Activated gamma-delta T cell treated with Interleukin-2 at 50 U/mL for 16 hours (primary cell): ENCODE data around the gene LNPK.
"Not testable (repeated sequence)": the region's sequence is repeated elsewhere in the genome, so short reads cannot be mapped to it uniquely, and the experiment has no call there.

Experiments used
- DNase-seq: peaks from one replicate; pipeline ENCODE4 v3.0.0-alpha.2; 2020

Gene LNPK

GRCh38 chr2:175903384-175903936, 98.6 kb downstream of the LNPK start:
- DNase-seq, result no peak

DNA sequence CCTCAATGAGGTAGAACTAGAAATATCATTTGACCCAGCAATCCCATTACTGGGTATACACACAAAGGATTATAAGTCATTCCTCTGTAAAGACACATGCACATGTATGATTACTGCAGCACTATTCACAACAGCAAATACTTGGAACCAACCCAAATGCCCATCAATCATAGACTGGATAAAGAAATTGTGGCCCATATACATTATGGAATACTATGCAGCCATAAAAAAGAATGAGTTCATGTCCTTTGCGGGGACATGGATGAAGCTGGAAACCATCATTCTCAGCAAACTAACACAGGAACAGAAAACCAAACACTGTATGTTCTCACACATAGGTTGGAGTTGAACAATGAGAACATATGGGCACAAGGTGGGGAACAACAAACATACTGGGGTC, 106.1 kb downstream of the LNPK start:
- DNase-seq, result not testable (repeated sequence)

DNA sequence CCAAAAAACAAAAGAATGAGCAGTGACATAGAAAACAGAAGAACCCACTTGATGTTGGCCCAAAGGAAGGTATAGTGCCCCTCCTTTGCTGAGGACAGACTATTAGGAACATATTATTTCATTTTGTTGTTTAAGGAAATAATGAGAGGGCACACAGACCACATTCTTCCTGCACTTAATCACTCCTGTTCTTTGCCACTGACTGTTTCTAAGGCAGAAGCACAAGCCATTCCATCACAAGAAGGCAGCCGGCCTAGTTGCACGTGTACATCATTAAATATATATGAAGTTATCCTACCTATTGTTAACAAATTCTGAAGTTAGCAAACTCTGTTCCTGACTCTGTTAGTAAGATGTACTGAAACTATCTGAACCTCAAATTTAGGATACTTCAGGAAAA, 110.0 kb downstream of the LNPK start:
- no peak for DNase-seq

DNA sequence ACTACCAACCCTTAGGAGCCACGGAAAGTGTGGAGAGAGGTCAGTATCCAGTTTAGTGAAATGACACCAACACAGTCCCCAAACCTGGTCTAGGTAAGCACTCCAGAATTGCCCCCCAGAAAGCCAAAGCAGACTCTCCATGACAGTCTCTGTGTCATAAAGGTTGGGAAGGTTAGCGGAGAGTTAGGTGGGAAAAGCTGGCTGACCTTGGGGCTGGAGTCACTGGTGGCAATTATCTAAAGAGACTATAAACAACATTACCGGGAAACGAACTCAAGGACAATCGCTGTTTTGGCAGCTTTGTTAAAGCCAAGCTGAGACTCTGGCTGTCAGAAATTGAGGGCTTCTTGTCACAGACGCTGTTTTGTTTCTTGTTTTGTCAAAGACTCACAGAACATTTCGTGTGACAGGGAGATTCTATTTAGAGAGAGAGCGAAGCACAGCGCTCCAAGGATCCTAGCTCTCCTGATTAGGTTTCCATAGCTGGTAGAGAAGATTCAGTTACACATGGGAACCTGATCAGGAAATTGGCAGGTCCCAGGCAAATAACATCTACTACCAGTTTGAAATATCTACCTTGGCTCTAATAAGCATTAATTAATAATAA, 111.3 kb downstream of the LNPK start:
- DNase-seq, result no peak

DNA sequence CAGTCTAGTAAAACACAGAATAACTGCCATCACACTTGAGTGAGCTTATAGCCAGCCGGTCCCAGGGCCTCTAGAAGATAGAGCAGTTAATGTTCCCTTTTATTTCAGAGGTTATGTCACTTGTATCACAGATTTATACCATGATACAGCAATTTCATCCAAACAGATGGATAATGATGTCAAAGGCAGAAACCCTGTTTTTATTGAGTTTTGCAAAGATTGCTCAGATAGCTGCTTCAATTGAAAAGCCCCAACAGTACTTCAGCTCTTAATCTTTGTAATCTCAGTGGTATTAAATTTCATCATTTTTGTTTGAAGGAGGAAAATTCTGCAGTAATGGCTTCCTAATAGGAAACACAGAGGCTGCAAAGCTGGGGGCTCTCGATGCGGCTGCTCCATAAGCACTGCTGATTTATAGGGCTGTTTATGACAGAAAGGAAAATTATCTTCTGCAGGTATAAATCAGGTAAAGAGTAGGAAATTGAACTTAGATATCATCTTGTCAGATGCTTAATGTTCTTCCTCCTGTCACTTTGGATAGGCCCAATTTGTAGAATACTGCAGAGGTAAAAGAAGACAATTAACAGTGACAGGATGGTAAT, 112.3 kb downstream of the LNPK start:
- no peak for DNase-seq

DNA sequence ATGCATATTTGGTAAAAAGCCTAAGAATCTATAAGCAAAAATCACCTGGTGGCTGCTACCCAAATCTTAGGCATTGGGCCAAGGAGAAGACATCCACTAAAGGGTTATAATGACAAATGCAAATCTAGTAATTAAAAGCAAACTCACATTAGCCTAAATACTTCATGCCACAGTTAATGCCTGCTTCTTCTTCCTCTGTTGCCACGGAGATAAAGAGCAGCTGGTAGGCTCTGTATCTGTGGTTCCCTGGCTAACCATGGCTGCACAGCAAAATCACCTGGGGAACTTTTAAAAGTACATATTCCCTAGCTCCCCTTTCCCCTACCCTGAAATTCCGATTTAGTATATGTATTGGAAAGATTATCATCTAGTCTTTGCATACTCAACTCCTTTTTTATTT, 114.3 kb downstream of the LNPK start:
- DNase-seq, result no peak

DNA sequence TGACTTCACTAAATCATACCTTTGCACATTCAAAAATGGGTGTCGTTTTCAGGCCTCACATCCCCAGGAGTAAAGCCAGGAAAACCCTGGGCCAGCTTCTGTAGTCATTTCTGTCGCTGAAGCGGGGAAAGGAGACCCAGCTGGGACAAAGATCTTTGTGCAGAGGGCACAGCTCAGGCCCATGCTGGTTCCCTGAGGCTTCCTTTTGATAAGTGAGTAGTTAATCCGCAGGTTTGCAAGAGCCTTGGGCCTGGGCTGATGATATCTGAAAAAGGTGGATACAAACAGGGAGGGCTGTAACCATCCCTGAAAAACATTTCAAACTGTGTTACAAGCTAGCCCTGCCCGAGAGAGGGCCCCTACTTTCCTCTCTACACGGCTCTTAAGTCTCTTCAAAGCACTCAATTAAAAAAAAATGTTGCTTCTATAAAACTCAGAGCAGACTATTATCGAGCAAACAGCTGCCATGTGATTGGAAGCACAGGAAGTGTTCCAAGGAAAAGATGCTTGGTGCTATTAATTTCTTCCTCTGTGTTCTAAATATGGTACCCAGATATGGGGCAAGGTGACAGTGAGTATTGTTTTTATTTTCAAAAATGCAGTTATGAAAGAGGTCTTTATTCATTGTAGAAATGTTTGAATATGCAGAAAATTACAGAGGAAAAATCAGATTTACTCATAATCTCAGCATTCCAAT, 117.2 kb downstream of the LNPK start:
- DNase-seq, result no peak

DNA sequence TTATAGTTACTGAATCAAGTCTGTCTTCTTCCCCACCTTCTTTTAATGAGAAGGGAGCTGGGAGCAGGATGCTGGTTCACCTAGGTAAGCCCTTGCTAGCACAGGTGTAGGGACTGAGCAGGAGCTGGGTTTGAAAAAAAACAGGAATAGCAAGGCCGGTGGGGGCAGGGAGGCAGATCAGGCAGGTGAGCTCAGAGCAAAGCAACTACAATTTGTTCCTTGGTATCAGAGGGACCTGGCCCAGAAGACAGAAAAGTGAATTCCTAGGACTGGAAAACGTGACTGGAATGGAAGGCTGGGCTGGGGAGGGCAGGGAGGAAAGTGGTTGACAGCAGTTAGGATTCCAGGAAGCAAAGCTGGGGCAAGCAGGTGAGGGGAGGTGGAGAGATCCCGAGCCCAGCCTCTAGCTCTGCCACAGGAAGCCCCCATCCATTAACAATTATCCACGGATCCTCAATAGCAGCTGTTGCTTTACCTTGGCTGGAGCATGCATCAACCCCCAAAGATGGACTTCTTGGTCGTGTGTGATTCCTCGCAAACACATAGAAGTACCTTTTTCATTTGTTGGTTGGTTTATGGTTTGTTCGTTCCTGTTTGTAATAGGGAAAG, 118.4 kb downstream of the LNPK start:
- no peak for DNase-seq

DNA sequence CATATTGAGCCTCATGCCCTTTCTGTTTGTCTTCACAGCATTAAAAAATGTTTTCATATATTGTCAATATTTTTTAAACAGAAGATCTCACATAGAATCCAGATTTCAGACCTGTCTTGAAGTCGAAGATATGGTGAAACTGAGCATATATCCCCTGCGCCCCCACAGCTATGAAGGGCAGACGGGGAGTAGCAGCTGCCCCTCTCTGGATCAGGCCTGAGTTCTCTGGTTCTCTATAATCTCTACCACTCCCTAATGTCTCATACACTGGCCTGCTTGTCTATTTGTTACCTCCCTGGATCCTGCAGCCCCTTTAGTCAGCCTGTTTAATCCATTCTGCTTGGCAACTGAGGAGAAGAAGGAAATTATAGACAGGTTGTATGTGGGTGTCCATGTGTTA, 122.4 kb downstream of the LNPK start:
- no peak for DNase-seq

DNA sequence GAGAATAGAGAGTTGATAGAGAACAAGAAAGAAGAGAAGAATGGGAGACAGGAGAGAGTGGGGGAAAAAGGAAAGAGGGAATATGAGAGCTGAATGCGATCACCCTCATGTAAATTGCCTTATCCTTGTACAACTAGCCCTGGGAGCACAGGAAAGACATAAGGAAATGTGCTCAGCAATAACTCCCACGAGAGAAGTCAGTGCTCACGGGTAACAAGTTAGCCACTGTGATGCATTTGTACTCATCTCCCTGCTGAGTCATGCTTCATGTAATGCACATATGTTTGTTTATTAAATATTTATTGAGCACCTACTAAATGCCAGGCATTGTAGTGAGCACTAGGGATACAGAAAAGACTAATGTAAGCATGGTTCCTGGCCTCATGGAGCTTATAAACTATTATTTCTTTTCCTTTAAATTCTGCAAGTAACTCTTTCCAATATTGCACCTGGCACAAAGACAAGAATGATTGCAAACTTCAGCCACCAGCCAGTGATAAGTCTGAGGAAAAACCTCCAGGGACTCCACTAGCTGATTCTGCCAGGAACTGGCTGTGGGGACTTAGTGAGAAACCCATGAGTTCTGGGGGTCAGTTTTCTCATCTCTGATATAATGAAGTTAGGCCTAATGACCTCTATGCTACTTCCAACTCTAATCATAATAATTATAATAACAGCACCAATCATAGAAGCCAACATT, 124.1 kb downstream of the LNPK start:
- no peak for DNase-seq

- no peak for DNase-seq
Observed at GRCh38 chr2:175874291-175874690, 127.8 kb downstream of the LNPK start.
